ENCODE results near the gene THAP9. TPM values are rescaled to one million over a fixed set of nuclear protein-coding genes. Genes with fewer than 3 reads are reported as not detected.
A peak's percentile ranks its signal among the peaks of the same experiment; 100 is the strongest.
"Not testable (repeated sequence)": the region's sequence is repeated elsewhere in the genome, so short reads cannot be mapped to it uniquely, and the experiment has no call there.

The THAP9 gene
- total RNA-seq, 2 experiments from 2014 or later: 10.5 to 16.4 TPM

GRCh38 chr4:82906469-82906868, 5.9 kb downstream of the THAP9 start:
- intact Hi-C loops (cut with micrococcal nuclease; ENCODE audit: unreplicated experiment): loop anchor here (5.0 kb wide), 1 partner anchor 51 kb away; no protein-coding TSS in a partner anchor
- peak overlapping the region; percentile 75 for H3K4me2 ChIP-seq (ENCODE audit: low read length)
- peak overlapping the region; percentile 57 for H3K27ac ChIP-seq (ENCODE audit: low read depth, low read length, poor library complexity, severe bottlenecking)
- H3K4me1 ChIP-seq (ENCODE audit: insufficient read depth, low read length, poor library complexity, severe bottlenecking): peaks cover 46% of the 10 kb centered on the region
- H3K79me2 ChIP-seq (ENCODE audit: insufficient read depth, low read depth, low read length): peaks cover 36% of the 10 kb centered on the region
- POLR2A ChIA-PET: interaction anchor here (0.6 to 2.8 kb wide), 17 partner anchors 9 to 127 kb away, joined by 3 to 12 read pairs (median 4); partner anchors contain the start of gene LIN54
- DNase-seq (ENCODE audit: low spot score): no peak
- H3K9me2 ChIP-seq (ENCODE audit: insufficient read depth, low read length): no peaks in the 10 kb centered on the region
- CTCF ChIA-PET (ENCODE audit: unreplicated experiment): no interaction called here
- H3K4me3 ChIP-seq (ENCODE audit: low read depth, low read length, poor library complexity, severe bottlenecking): peak overlapping the region; percentile 48
- H2AFZ ChIP-seq (ENCODE audit: low read length): peak overlapping the region; percentile 3; the same call in 1 of the 2 replicates
- H3K36me3 ChIP-seq (ENCODE audit: insufficient read depth, low read length): peaks cover 36% of the 10 kb centered on the region
- no peaks in the 10 kb centered on the region for H3K9me3 ChIP-seq (ENCODE audit: low read length)
- no peaks in the 10 kb centered on the region for H4K20me1 ChIP-seq (ENCODE audit: insufficient read depth, low read length)
- no peak for TF ChIP-seq EZH2phosphoT487 (IDR thresholded peaks at IDR 0.05; ENCODE audit: borderline replicate concordance, low read depth, low read length)
- TF ChIP-seq, protein P1, sequence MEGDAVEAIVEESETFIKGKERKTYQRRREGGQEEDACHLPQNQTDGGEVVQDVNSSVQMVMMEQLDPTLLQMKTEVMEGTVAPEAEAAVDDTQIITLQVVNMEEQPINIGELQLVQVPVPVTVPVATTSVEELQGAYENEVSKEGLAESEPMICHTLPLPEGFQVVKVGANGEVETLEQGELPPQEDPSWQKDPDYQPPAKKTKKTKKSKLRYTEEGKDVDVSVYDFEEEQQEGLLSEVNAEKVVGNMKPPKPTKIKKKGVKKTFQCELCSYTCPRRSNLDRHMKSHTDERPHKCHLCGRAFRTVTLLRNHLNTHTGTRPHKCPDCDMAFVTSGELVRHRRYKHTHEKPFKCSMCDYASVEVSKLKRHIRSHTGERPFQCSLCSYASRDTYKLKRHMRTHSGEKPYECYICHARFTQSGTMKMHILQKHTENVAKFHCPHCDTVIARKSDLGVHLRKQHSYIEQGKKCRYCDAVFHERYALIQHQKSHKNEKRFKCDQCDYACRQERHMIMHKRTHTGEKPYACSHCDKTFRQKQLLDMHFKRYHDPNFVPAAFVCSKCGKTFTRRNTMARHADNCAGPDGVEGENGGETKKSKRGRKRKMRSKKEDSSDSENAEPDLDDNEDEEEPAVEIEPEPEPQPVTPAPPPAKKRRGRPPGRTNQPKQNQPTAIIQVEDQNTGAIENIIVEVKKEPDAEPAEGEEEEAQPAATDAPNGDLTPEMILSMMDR (conservative IDR thresholded peaks at IDR 0.05; ENCODE audit: low read length): no peak
- no TSS peak for BruUV-seq (replicated peaks)

GRCh38 chr4:82909326-82909725, 8.8 kb downstream of the THAP9 start:
- no peak for DNase-seq (ENCODE audit: low spot score)
- no peak overlapping the region for H3K4me2 ChIP-seq (ENCODE audit: low read length)
- H3K9me2 ChIP-seq (ENCODE audit: insufficient read depth, low read length): no peaks in the 10 kb centered on the region
- H4K20me1 ChIP-seq (ENCODE audit: insufficient read depth, low read length): no peaks in the 10 kb centered on the region
- H3K4me1 ChIP-seq (ENCODE audit: insufficient read depth, low read length, poor library complexity, severe bottlenecking): peaks cover 31% of the 10 kb centered on the region
- peaks cover 19% of the 10 kb centered on the region; the same call in 1 of the 2 replicates for H3K79me2 ChIP-seq (ENCODE audit: insufficient read depth, low read depth, low read length)
- no peak overlapping the region for H3K4me3 ChIP-seq (ENCODE audit: low read depth, low read length, poor library complexity, severe bottlenecking)
- H2AFZ ChIP-seq (ENCODE audit: low read length): no peak overlapping the region
- TF ChIP-seq, protein P1 (conservative IDR thresholded peaks at IDR 0.05; ENCODE audit: low read length): no peak
- no peak for TF ChIP-seq EZH2phosphoT487 (IDR thresholded peaks at IDR 0.05; ENCODE audit: borderline replicate concordance, low read depth, low read length)
- ChIA-PET CTCF (ENCODE audit: unreplicated experiment) (no interaction called here), POLR2A (interaction anchor here (0.6 to 0.8 kb wide), 2 partner anchors 13 to 30 kb away, joined by 3 read pairs; no protein-coding TSS in a partner anchor)
- intact Hi-C loops (cut with micrococcal nuclease; ENCODE audit: unreplicated experiment): loop anchor here (5.0 kb wide), 1 partner anchor 48 kb away; no protein-coding TSS in a partner anchor
- H3K9me3 ChIP-seq (ENCODE audit: low read length): no peaks in the 10 kb centered on the region
- no TSS peak for BruUV-seq (replicated peaks)
- H3K36me3 ChIP-seq (ENCODE audit: insufficient read depth, low read length): peaks cover 57% of the 10 kb centered on the region
- no peak overlapping the region for H3K27ac ChIP-seq (ENCODE audit: low read depth, low read length, poor library complexity, severe bottlenecking)

- no peaks in the 10 kb centered on the region for H3K4me1 ChIP-seq (ENCODE audit: insufficient read depth, low read length, poor library complexity, severe bottlenecking)
- POLR2A ChIA-PET: no interaction called here
- no peak overlapping the region for H3K27ac ChIP-seq (ENCODE audit: low read depth, low read length, poor library complexity, severe bottlenecking)
- no peaks in the 10 kb centered on the region for H3K79me2 ChIP-seq (ENCODE audit: insufficient read depth, low read depth, low read length)
- H4K20me1 ChIP-seq (ENCODE audit: insufficient read depth, low read length): no peaks in the 10 kb centered on the region
- no peaks in the 10 kb centered on the region for H3K9me2 ChIP-seq (ENCODE audit: insufficient read depth, low read length)
- no peak overlapping the region for H3K4me3 ChIP-seq (ENCODE audit: low read depth, low read length, poor library complexity, severe bottlenecking)
- peaks cover 74% of the 10 kb centered on the region for H3K36me3 ChIP-seq (ENCODE audit: insufficient read depth, low read length)
- no peaks in the 10 kb centered on the region for H3K9me3 ChIP-seq (ENCODE audit: low read length)
- no TSS peak for BruUV-seq (replicated peaks)
- H2AFZ ChIP-seq (ENCODE audit: low read length): no peak overlapping the region
- CTCF ChIA-PET (ENCODE audit: unreplicated experiment): no interaction called here
- intact Hi-C loops (cut with micrococcal nuclease; ENCODE audit: unreplicated experiment): no loop called here
- H3K4me2 ChIP-seq (ENCODE audit: low read length): no peak overlapping the region
- DNase-seq (ENCODE audit: low spot score): no peak
- TF ChIP-seq, protein P1 (conservative IDR thresholded peaks at IDR 0.05; ENCODE audit: low read length): no peak
- no peak for TF ChIP-seq EZH2phosphoT487 (IDR thresholded peaks at IDR 0.05; ENCODE audit: borderline replicate concordance, low read depth, low read length)
Observed at GRCh38 chr4:82913305-82913704, 12.8 kb downstream of the THAP9 start.

GRCh38 chr4:82913968-82914367, 13.4 kb downstream of the THAP9 start:
- intact Hi-C loops (cut with micrococcal nuclease; ENCODE audit: unreplicated experiment): not testable (repeated sequence)

More at GRCh38 chr4:82913968-82914367, 13.4 kb downstream of the THAP9 start:
- CTCF ChIA-PET (ENCODE audit: unreplicated experiment); H3K4me3 ChIP-seq (ENCODE audit: low read depth, low read length, poor library complexity, severe bottlenecking); H3K4me1 ChIP-seq (ENCODE audit: insufficient read depth, low read length, poor library complexity, severe bottlenecking); H3K4me2 ChIP-seq (ENCODE audit: low read length); H4K20me1 ChIP-seq (ENCODE audit: insufficient read depth, low read length); DNase-seq (ENCODE audit: low spot score); H3K79me2 ChIP-seq (ENCODE audit: insufficient read depth, low read depth, low read length); H3K9me2 ChIP-seq (ENCODE audit: insufficient read depth, low read length); H3K27ac ChIP-seq (ENCODE audit: low read depth, low read length, poor library complexity, severe bottlenecking); H3K9me3 ChIP-seq (ENCODE audit: low read length); H2AFZ ChIP-seq (ENCODE audit: low read length); BruUV-seq (replicated peaks): not testable (repeated sequence)
- POLR2A ChIA-PET: interaction anchor here (1.0 to 1.5 kb wide), 2 partner anchors 51 to 97 kb away, joined by 3 to 4 read pairs; partner anchors contain the start of gene LIN54
- peaks cover 71% of the 10 kb centered on the region for H3K36me3 ChIP-seq (ENCODE audit: insufficient read depth, low read length)
